Duodenal mucosa (tissue), 2 donors: ENCODE data around the gene S100A11.
"Not testable (repeated sequence)": the region's sequence is repeated elsewhere in the genome, so short reads cannot be mapped to it uniquely, and the experiment has no call there.

Experiments used
- H3K27ac ChIP-seq: one replicate; pipeline ENCODE4 v1.7.0; 2013; ENCODE audit warnings: low read depth, low read length
- H3K27me3 ChIP-seq, 2 donors: one replicate each; pipeline ENCODE4 v1.7.0; 2013; ENCODE audit warnings: low read length in 2 of 2, control low read depth in 1 of 2; ENCODE audit not compliant: insufficient read depth in 2 of 2, control insufficient read depth in 1 of 2
- H3K36me3 ChIP-seq, 2 donors: one replicate each; pipeline ENCODE4 v1.7.0; 2013; ENCODE audit warnings: low read length in 2 of 2, control low read depth in 1 of 2; ENCODE audit not compliant: insufficient read depth in 2 of 2, control insufficient read depth in 1 of 2
- H3K4me1 ChIP-seq, 2 donors: one replicate each; pipeline ENCODE4 v1.7.0; 2013; ENCODE audit warnings: low read length in 2 of 2, control low read depth in 1 of 2; ENCODE audit not compliant: insufficient read depth in 2 of 2, control insufficient read depth in 1 of 2
- H3K4me3 ChIP-seq, 2 donors: one replicate each; pipeline ENCODE4 v1.7.0; 2013; ENCODE audit warnings: low read length in 2 of 2, low read depth in 1 of 2
- H3K9ac ChIP-seq, 2 donors: one replicate each; pipeline ENCODE4 v1.7.0; 2013; ENCODE audit warnings: low read length in 2 of 2, low read depth in 1 of 2
- H3K9me3 ChIP-seq, 2 donors: one replicate each; pipeline ENCODE4 v1.7.0; 2013; ENCODE audit warnings: low read length in 2 of 2, control low read depth in 1 of 2; ENCODE audit not compliant: control insufficient read depth in 1 of 2

The S100A11 gene

GRCh38 chr1:152036267-152037216, at the start of gene S100A11:
Gene S100A11, minus strand, starts transcription at chr1:152037004. Its CDS starts 89 bp downstream, at chr1:152036915.
- Histone ChIP-seq H3K4me1 (peaks cover 37 to 40% of the 10 kb centered on the region in 2 donors), H3K9me3 (no peaks in the 10 kb centered on the region), H3K27me3 (no peaks in the 10 kb centered on the region), H3K4me3 (peak within 1 kb of the TSS; percentile 86 to 89), H3K9ac (peak within 1 kb of the TSS; percentile 84 to 94), H3K27ac (peak within 1 kb of the TSS; percentile 84), H3K36me3 (peaks cover 17 to 24% of the 10 kb centered on the region in 2 donors)

GRCh38 chr1:152084853-152085252, 48.0 kb upstream of the S100A11 start:
- Histone ChIP-seq H3K27ac (no peak overlapping the region), H3K9me3 (no peaks in the 10 kb centered on the region), H3K27me3 (peaks cover 0 to 17% of the 10 kb centered on the region in 2 donors), H3K9ac (no peak overlapping the region), H3K36me3 (no peaks in the 10 kb centered on the region), H3K4me3 (no peak overlapping the region), H3K4me1 (no peaks in the 10 kb centered on the region)

GRCh38 chr1:152081026-152081425, 44.2 kb upstream of the S100A11 start:
- not testable (repeated sequence) for H3K36me3 ChIP-seq, H3K4me1 ChIP-seq, H3K9ac ChIP-seq, H3K9me3 ChIP-seq, H3K27ac ChIP-seq, H3K4me3 ChIP-seq, H3K27me3 ChIP-seq

GRCh38 chr1:152080494-152080893, 43.7 kb upstream of the S100A11 start:
- H3K4me1 ChIP-seq, H3K9ac ChIP-seq, H3K27me3 ChIP-seq, H3K9me3 ChIP-seq, H3K4me3 ChIP-seq, H3K27ac ChIP-seq, H3K36me3 ChIP-seq: not testable (repeated sequence)

GRCh38 chr1:152078831-152079441, 42.1 kb upstream of the S100A11 start:
- Histone ChIP-seq H3K4me1 (no peaks in the 10 kb centered on the region), H3K27ac (no peak overlapping the region), H3K9ac (no peak overlapping the region), H3K4me3 (no peak overlapping the region), H3K9me3 (no peaks in the 10 kb centered on the region), H3K27me3 (peaks cover 0 to 4% of the 10 kb centered on the region in 2 donors), H3K36me3 (no peaks in the 10 kb centered on the region)

GRCh38 chr1:152072311-152072710, 35.5 kb upstream of the S100A11 start:
- H3K27ac ChIP-seq, result no peak overlapping the region
- no peaks in the 10 kb centered on the region for H3K4me1 ChIP-seq
- no peaks in the 10 kb centered on the region for H3K36me3 ChIP-seq
- no peaks in the 10 kb centered on the region for H3K9me3 ChIP-seq
- H3K9ac ChIP-seq, result no peak overlapping the region
- H3K27me3 ChIP-seq, result peaks cover 6 to 23% of the 10 kb centered on the region in 2 donors
- H3K4me3 ChIP-seq, result no peak overlapping the region

DNA sequence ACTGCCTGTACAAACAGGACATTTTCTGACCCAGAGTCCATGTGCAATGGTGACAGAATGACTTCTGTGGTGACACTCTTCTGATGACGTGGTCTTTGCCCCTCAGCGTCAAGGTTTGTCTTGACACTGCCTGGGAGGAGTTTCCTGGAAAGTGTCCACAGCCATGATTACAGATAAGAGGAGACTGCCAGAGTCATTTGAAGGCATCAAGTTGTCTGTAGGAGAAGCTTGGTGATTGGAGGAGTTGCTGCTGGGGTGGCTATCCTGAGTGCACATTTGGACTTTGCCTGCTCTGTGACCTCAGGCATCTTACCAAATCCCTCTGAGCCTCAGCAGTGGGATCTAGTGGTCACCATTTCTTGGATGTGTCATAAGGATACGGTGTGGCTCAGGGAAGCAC, 34.3 kb upstream of the S100A11 start:
- Histone ChIP-seq H3K4me1 (no peaks in the 10 kb centered on the region), H3K9ac (no peak overlapping the region), H3K27ac (no peak overlapping the region), H3K36me3 (no peaks in the 10 kb centered on the region), H3K9me3 (no peaks in the 10 kb centered on the region), H3K27me3 (peaks cover 6 to 23% of the 10 kb centered on the region in 2 donors), H3K4me3 (no peak overlapping the region)

- H3K36me3 ChIP-seq, result no peaks in the 10 kb centered on the region
- H3K4me1 ChIP-seq, result no peaks in the 10 kb centered on the region
- H3K9me3 ChIP-seq, result no peaks in the 10 kb centered on the region
- H3K27ac ChIP-seq, result no peak overlapping the region
- H3K27me3 ChIP-seq, result peaks cover 2 to 14% of the 10 kb centered on the region in 2 donors
- H3K4me3 ChIP-seq, result no peak overlapping the region
- H3K9ac ChIP-seq, result no peak overlapping the region
These were observed 31.1 kb upstream of the S100A11 start for GRCh38 chr1:152067929-152068328.

DNA sequence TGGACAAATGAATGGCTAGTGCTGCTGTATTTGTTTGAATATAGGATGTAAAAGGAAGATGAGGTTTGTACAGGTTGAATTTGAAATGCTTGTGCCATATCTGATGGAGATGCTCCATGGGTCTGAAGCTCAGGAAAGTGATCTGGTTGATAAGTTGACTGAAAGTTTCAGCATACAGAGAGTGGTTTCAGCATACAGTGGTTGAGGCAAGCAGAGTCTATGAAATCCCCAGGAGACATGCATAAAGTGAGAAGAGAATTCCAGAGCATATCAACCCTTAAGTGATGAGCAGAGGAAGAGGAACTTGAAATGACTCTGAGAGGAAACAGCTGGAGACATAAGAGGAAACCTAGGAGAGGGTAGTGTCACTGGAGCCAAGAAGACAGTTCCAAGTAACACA, 30.3 kb upstream of the S100A11 start:
- H3K9me3 ChIP-seq, result no peaks in the 10 kb centered on the region
- H3K4me3 ChIP-seq, result no peak overlapping the region
- H3K9ac ChIP-seq, result no peak overlapping the region
- peaks cover 0 to 14% of the 10 kb centered on the region in 2 donors for H3K27me3 ChIP-seq
- no peak overlapping the region for H3K27ac ChIP-seq
- H3K36me3 ChIP-seq, result no peaks in the 10 kb centered on the region
- H3K4me1 ChIP-seq, result no peaks in the 10 kb centered on the region

DNA sequence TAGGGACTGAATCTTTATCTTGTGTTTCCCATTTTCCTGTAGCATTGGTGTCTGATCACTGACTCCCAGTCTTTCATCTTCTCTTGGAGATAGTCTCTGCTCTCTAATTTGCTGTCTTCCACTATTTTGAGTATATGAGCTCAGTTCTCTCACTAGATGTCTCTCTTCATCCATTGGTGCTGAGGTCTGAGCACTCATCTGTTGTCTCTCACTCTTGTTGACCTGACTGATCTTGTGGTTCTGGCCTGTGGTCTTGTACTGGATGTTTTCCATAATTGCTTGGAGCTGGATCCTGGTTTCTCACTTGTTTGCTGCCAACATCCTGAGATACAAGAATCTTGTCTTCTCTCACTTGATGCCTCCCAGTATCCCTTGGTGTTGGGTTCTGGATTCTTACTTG, 25.1 kb upstream of the S100A11 start:
- Histone ChIP-seq H3K4me3 (no peak overlapping the region), H3K9ac (no peak overlapping the region), H3K4me1 (no peaks in the 10 kb centered on the region), H3K36me3 (no peaks in the 10 kb centered on the region), H3K9me3 (no peaks in the 10 kb centered on the region), H3K27ac (no peak overlapping the region), H3K27me3 (peaks cover 0 to 14% of the 10 kb centered on the region in 2 donors)
